NAMALWA (cell line): ENCODE data around the gene AP2A2.
A peak's percentile ranks its signal among the peaks of the same experiment; 100 is the strongest.

ENCODE experiments used
- DNase-seq: peaks from one replicate; pipeline ENCODE4 v3.0.0-alpha.2; 2015; ENCODE audit warnings: low spot score

The AP2A2 gene

DNA sequence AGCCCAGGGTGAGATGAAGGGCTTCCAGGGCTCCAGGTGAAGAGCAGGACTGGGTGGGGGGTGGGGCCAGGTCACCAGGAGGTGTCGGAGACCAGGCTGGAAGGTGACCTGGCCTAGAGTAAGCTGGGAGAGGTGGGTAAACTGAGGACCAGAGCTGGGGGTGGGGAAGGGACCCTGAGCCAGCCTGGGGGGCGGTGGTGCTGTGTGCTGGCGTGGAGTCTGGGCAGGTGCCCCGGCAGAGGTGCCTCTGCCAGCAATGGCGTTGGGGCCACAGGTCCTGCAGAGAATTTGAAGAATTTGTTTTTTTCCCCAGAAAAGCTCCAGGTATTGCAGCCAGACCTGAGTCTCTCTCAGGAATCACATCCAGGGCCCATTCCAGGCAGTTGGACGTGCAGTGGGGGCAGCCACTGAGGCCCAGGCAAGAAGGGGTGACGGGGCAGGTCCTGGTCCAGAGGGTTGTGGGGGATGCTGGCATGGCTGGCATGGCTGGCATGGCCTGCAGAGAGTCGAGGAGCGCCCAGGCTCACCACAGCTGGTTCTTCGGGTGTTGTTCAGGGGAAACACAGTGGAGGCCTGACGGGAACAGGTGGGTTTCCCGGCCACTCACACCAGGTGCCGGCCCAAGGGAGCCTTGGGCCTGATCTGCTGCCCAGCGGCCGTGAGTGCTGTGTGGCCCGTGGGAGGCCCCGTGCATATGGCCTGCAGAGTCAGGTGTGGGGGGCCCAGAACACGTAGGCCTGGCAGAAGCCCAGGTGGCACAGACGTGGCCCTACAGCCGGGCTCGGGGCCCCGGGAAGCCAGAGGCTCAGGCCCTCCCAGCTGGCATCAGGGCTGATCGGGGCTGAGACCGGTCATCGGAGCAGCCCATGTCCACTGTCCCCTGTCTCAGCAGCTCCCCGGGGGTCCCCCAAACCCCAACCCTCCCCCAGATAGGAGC, 117.2 kb downstream of the AP2A2 start:
- no peak for DNase-seq

DNA sequence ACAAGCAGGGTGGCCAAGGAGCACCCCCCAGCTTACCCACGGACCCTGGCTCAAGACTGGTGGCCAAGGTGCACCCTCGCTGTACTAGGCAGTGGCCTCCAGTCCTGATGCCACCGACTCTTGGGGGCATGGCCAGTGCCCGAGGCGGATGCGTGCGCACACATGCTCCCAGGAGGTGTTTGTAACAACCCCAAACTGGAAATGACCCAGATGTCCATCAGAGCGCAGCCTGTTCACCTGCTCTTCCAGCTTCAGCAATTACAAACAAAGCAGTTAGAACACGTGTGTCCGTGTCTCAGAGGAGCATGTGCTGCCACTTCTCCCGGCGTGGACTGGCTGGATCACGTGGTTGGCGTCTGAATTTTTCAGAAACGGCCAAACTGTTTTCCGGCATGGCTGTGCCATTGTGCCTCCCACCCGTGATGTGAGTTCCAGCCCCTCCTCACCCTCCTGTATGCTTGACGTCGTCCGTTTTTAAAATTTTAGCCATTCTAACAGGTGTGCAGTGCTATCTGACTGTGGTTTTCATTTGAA, 118.0 kb downstream of the AP2A2 start:
- no peak for DNase-seq

DNA sequence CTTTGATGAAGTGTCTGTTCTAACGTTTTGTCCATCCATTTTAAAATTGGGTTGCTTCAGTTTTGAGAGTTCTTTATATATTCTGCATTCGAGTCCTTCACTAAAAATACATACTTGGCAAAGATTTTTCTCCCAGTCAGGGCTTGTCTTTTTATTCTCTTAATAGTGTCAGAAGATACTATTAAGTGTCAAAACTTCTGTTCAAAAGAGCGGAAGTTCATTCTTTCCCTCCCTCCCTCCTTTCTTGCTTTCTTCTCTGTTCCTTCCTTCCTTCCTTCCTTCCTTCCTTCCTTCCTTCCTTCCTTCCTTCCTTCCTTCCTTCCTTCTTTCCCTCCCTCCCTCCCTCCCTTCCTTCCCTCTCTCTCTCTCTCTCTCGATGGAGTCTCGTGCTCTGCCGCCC, 118.5 kb downstream of the AP2A2 start:
- DNase-seq: no peak

DNA sequence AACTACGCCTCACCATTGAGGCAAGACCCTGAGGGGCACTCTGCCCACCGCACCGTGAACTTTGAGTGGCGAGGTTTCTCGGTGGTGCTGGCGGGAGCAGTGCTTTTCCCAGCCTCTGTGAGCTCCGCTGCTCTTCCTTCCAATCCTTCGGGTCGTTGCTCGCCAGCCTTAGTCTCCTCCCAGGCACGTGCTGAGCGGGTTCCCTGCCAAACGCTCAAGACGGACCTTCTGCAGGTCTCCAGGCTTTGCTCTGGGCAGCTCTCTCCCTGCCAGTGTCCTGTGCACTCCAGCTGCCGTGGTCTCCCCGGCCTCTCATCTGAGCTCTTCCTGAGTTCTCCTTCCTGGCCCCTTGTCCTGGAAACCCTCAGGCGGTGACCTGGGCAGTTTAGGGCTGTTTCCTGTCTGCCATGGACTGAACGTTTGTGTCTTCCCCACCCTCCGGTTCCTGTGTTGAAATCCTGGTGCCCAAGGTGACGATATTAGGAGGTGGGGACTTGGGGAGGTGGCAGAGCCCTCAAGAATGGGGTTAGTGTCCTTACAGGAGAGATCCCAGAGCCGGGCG, 122.0 kb downstream of the AP2A2 start:
- DNase-seq: no peak

DNA sequence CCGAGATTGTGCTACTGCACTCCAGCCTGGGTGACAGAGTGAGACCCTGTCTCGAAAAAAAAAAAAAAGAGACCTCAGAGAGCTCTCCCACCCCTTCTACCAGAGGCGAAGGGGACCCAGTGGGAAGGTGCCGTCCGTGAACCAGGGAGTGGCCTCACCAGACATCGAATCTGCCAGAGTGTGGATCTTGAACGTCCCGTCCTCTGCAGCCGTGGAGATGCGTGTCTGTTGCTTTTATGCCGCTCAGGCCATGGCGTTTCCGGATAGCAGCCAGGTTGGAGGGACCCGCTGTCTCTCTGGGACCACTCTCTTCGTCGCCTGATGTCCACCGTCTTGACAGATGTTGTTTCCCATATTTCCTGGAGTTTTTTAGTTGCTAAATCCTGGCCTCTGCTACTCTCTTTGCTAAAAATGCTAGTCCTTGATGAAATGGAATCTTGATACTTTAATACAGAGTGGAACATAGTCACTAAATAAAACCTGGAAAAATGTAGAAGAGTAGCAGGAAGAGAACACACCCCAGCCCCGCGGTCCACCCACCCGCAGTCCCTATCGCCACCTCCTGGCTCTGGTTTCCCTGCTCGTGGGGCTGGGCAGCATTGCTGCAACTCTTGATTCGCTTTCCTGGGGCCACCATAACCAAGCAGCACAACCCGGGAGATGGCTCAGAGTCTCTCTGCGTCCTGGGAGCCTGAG, 122.9 kb downstream of the AP2A2 start:
- DNase-seq: no peak

DNA sequence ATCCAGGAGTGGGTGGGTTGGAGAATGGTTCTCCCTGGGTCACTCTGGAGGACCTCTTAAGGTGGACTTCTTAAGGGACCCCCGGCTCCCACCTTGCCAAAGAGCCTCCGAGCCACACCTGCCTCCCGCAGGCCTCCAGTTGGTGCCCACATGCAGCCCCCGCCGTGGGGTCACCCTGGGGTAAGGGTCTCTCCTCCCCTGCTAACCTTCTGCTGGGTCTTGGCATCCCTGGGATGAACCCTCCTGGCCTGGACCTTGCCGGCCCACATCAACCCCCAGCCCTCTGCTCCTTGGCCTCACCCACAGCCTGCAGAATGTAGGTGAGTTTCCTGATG, 123.4 kb downstream of the AP2A2 start:
- DNase-seq: no peak

DNA sequence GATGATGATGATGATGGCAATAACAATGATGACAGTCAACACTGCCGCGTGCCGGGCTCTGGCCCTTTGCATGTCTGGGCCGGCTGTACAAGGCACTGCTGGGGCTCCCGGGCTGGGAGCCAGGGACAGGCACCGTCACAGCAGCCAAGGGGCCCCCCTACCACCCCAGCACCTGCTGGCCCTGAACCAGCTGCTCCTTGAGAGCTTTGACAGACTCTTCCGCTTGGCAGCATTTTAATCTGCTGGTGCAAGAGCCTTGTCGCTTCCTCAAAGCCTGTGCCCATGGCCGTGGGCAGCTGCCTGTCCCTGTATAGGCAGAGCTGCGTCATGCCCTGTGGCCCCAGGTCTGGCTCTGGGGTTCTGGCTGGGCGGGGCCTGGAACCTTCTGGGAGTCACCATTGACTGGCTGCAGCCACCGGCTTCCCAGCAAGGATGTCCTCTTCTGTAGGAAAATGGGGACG, 123.8 kb downstream of the AP2A2 start:
- DNase-seq: no peak

DNA sequence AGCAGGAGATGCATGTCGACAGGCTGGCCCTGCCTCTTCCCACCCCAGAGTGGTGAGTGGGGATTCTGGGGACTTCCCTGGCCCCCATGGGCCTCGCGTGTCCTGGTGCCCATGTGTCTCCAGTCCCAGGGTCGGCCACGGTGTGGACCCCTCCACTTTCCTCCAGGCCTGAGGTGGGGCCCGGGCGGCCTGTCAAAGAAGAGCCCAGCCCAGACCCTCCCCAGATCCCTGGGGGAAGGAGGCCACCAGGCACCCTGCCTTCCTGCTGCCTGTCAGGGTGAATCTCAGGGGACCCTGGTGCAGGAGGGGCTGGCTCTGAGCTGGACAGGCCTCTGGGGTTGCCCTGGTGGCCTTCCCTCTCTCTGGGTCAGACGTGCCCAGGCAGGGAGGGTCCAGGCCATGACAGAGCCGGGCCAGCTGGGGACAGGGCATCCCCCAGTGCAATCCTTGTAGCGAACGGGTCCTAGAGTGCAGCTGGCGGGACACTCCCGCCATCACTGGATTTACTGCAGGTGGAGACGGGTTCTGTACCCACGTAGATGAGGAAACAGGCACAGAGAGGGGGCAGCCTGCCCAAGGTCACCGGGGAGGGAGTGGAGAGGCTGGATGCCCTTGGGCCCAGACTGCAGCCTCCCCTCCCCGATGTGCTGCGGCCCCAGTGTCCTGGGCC, 124.4 kb downstream of the AP2A2 start:
- no peak for DNase-seq

DNA sequence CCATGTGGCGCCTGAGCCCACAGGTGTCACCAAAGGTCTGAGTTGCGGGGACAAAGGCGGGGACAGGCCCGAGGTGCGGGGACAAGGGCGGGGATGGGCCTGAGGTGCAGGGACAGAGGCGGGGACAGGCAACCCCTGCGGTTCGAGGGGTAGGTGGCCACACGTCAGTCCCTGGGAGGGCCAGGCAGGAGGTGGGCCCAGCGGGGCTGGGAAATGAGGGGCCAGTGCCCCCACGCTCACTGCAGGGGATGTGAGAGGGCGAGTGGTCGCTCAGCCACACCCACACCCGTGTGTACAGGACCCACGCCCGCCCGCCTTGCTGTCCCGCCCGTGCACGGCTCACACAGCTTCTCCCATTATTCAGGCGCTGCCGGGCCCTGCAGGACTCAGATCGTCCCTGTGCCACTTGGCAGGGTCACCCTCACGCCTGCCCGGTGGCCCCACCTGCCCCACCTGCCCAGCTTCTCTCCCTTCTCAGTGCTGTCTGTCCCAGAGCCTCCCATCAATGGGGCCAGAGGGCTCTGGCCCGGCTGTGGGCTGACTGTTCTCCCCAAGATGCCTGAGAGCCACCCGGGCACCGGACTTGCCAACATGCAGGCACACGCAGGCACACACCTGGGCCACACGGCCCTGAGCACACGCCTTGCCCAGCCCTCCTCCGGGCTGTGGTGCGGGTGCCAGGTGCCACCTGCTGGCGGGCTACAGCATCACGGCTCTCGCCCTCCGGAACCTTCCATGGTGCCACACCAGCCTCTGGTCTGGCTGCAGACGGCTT, 125.1 kb downstream of the AP2A2 start:
- DNase-seq: peak; percentile 82

DNA sequence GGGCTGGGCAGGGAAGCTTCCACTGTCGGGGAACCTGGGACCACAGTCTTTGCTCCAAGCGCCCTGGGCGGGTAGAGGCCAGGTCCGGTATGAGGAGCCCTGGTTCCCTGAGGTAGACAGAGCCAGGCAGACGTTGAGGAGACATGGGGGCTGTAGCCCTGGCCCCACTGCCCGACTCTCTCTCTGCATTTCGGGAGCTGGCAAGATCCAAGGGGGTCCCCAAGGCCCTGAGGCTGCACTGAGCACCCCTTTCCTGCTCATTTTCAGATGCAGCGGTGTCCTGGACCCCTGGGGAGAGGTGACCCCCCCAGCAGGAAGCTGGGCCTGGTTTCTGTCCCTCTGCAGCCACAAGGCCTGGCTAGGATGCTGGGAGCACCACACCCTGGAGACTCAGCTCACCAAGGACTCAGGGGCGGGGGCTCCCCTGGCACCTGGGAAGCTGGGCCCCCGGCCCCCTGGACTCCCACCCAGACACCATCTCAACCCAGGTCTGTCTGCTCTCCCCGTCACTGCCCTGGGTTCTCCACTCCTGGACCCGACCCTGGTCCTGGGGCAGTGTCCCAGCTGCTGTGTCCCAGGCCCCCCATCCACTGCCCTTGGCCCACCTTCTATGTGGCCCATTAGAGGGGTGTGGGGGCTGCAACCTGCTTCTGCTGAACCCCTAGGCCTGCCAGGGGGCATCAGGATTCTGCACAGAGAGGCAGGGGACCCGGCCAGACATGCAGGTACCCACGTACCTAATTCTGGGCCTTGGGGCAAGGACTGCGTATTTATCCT, 125.9 kb downstream of the AP2A2 start:
- no peak for DNase-seq

DNA sequence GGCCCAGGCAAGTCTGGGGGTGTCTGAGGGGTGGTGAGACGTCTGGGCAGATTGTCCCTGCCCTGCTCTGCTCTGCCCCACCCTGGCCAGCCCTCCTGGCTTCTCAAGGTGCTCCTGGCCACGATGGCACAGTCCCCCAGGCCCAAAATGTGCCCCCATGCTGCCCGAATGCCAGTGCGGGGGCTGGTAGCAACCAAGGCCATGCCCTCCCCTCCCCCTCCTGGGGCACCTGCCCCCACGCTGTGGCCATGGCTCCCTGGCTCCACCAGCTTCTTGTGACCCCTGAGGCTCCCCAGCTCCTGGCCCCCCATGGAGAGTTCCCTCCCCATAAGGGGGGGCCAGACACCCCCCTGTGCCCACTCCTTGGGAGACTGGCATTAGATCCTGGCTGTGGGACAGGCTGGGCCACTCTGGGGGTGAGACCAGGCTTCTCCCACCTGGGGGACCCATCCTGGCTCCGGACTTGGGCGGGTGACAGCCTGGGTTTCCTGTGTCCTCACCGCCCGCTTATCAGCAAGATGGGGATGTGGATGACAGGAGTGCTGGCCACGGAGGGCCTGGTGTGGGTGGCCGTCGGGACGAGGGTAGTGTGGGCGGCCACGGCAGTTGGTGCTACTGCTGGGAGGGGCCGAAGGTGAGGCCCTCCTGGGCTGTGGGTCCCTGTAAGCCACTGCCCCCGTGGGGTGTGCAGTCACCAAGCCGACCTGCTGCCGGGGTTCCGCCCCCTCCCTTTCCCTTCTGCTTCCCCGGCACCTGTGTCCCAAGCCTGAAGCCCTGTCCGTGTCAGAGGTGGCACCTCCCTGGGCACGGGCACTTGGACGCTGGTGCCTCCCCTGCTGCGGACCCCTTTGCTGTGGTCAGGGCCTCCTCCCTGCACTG, 126.7 kb downstream of the AP2A2 start:
- DNase-seq: no peak

DNA sequence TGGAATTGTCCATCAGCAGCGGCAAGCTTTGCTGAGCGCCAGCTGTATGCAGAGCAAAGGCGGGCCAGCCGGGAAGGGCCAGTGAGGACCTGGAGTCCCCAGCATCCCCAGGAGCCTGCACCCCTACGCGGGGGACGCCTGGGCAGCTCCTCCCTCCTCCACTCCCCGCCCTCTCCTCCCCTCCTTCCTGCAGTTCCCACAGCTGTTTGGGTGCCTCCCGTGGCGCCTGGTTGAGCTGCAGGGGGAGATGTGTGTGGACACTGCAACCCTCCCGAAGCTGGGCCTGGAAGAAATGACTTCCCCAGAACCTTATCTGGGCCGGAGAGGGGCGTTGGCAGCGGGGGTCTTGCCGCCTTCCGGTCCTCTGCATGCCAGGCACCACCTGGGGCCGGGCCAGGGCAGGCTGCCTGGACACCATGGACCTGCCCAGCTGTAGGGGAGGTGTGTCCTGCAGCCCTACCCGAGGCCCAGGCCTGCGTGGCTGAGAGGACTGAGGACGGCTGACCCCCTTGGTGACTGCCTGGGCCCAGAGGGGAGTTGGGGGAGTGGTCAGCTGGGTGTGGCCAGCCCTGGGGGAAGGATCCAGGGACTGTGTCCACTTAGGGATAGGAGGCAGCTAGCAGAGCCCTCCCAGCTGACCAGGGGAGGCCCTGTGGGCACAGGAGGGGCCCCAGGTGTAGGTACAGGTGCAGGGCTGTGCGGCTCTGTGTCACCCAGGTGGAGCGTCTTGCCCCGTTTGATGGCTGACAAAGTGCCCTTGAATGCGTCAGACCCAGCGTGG, 127.6 kb downstream of the AP2A2 start:
- DNase-seq: no peak

DNA sequence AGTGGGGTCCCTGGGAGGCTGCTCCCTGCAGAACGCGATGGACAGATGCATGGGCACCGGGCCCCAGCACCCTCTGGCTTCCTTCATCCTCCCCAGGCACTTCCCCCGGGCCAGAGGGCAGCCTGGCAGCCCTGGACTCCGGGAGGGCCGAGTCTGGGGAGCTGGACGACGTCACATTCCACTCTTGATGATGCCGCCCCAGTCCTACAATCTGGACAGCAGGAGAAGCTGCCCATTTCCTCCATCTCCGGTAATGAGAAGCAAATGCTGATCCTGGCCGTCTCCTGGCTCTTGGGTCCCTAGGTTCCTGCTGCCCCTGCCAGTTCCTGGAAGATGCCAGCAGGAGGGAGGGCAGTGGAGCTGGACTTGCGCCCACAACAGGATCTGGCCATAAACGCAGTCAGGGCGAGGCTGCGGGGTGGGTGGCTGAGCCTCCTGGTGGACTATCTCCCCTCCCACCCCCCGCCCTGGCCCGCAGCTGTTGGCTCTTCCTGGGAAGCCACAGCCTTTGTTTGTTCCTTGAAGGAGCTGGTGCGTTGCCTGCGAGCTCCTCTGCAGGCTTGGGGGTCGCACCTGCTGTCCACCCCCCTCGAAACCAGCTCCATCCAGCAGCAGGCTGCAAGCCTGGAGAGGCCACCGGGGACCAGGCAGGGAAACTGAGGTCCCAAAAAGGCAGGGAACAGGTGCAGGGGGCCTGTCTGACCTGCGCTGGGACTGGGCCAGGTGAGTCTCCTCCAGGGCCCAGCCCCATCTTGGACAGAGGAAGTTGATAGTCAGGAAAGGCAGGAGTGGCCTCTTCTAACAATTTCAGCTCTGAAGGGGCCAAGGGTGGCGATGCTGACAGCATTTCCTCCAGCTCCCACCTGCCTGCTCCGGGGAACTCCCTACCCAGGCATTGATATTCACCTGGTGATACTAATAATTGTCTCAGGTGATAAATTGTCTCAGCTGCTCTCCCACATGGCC, 128.8 kb downstream of the AP2A2 start:
- no peak for DNase-seq

DNA sequence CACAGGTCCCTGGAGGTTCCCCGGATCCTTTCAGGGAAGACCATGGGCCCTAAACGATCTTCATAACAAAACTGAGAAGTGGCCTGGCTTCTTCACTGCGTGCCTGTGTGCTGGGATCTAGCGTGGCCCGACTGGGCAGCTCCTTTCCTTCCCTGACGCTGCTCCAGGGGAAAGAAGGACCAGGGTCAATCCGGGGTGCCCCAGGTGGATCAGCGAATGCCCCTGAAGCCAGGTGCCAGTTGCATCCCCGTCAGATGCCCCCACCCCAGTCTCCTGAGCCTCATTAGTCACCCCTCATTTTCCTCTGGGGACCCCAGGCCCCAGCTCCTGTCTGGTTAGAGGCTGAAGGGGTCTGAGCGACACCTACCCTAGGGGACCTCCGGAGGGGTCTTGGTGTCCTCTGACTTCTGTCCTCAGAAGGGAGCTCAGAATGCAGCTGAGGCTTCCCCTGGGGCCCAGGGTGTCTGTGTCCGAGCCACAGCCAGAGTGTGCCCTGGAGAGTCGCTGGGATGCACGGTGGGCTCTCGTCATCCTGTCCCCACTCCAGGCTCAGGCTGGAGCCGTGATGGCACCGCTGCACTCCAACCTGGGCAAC, 129.5 kb downstream of the AP2A2 start:
- no peak for DNase-seq

DNA sequence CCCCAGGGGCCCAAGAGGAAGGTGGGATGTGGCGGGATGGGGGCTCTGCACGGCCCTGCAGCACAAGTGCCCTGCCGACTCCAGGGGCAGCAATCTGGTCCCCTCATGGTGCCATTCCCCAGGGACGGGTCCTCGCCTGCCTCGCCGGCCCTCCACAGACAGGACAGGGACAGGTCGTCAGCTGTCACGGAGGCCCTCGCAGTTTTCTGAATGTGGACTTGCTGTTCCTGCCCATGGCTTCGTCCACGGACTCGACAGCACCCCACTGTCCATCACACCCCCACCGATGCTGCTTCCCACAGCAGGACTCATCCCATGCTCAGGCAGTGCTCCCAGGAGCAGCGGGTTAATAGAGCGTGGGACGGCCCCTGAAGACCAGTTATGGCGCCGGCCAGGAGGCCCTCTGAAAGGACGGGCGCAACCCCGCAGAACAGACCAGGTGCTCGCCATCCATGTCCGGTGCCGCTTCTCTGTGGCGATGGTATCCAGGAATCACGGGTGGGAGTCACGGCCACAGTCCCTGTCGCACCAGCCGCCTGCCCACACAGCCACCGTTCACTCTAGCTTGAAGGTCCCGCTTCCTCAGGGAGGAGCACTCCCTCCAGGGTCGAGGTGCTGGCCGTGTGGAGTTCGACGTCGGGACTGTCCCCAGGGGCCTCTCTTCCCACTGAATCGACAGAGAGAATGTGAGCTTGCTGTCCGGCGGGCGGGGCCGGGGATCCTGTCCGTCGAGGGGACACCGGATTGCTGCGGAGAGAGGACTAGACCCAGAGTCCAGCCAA, 130.5 kb downstream of the AP2A2 start:
- no peak for DNase-seq

DNA sequence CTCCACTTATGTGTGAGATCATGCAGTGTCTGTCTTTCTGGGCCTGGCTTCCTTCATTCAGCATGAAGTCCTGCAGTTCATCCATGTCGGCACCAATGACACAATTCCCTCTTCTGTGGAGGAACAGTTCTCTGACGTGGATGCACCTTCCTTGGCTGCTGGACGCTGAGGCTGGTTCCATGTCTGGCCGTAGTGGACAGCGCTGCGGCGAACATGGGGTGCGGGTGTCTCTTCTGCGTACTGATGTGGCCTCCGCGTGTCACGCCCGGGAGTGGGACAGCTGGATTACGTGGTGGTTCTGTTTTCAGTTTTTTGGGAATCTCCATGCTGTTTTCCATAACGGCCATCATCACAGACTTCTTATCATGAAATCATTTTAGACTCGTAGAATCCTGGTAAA, 132.1 kb downstream of the AP2A2 start:
- DNase-seq: no peak
